HG02840 (cell line): ENCODE data around the gene HNF1B.
A peak's percentile ranks its signal among the peaks of the same experiment; 100 is the strongest.

Experiments
- ATAC-seq: cut with Tn5 transposase; IDR thresholded peaks from one replicate; pipeline ENCODE4 v1.9.1; 2021; ENCODE audit warnings: mild to moderate bottlenecking, moderate library complexity, moderate number of reproducible peaks; ENCODE audit not compliant: unreplicated experiment, low FRiP score

The HNF1B gene

DNA sequence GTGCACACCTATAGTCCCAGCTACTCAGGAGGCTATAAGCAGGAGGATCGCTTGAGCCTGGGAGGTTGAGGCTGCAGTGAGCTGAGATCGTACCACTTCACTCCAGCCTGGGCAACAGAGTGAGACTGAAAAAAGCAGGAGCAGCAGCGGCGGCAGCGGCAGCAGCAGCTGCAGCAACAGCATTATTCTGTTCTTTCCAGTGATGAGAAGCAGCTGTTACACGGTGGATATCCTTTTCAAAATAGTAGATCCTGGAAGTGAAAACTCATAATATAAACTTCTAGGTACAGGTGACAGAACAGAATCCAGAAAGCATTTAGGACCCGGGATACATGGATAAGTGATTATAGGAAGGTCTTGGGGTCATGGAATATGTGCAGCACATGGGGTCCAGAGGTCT lies 17.8 kb upstream of the HNF1B start:
- no peak for ATAC-seq

DNA sequence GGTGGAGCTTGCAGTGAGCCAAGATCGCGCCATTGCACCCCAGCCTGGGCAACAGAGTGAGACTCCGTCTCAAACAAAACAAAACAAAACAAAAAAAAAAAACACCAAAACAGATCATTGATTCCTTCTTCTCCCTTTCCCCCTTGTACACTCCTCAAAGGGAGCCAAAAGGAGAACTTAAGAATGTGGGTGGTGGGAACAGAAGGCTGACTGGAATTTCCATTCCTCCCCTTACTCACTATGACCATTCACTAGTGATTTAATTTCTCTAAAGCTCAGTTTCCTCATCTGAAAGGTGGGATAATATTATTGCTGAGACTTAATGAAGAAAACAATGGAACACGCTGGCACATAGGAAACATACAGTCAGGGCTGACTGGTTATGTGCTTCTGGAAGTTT lies 17.1 kb upstream of the HNF1B start:
- no peak for ATAC-seq

DNA sequence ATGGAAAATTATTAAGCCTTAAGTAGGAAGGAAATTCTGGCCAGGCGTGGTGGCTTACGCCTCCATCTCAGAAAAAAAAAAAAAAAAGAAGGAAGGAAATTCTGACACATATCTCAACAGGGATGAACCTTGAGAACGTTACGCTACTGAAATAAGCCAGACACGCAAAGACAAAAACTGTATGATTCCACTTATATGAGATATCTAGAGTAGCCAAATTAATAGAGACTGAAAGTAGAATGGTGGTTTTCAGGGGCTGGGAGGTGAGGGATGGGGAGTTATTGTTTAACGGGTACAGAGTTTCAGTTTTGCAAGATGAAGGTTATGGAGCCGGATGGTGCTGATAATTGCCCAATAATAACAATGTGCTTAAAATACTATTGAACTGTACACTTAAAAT lies 16.2 kb upstream of the HNF1B start:
- no peak for ATAC-seq

DNA sequence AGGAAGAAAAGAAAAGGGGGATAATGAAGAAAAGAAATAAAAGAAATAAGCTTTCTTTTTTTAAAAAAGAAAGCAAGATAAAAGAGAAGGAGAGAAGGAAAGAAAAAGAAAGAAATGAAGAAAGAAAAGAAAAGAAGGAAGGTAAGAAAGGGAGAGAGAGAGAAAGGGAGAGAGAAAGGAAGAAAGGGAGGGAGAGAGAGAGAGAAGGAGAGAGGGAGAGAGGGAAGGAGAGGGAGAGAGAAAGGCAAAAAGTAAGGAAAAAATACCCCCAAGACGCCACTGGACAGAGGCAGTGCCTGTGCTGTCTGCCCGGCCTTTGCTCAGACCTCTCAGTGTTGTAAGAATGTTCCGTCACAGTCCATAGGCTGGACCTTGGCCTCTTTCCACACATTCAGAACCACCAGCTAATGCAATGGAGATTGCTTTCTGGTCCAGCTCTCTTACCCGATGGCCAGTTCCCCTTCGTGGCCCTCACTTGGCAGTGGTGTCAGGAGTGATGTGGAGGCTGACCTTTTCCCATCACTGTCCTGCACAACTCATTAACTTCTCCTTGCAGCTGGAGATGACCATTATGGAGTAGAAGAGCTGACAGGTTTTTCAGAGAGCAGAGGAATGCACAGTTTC lies 14.3 kb upstream of the HNF1B start:
- no peak for ATAC-seq

DNA sequence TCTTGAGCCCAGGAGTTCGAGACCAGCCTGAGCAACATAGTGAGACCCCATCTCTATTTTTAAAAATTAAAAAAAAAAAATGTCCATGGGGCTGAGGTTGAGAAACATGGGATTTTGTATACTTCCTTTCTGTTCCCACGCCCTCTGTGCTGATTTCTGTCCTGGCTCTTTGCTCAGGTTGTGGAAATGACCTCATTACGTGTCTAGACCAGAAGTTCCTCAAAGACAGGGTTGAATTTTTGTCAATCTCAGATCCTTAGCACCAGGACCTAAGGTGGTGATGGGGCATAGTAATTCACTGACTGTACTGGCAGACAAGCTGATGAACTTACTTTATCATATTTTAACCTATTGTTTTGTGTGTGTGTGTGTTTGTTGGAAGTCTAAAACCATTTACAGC lies 11.2 kb upstream of the HNF1B start:
- ATAC-seq, result no peak

DNA sequence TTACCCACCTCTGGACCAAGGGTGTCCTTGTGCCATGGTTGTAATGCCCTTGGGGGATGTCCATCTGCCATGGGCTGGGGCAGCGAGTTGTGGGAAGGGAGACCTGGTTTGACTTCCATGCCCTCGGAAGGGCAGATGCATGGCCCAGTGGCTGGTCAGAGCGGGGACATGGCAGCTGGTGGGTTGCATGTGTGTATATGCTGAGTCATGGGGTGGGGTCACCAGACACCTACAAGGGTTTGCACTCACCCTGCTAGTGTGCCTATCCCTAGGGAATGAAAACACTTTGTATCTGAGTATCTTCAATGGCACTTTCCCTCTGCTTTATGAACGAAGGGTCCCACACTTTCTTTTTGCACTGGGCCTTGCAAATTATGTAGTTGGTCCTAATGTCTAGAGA lies 10.6 kb upstream of the HNF1B start:
- no peak for ATAC-seq

DNA sequence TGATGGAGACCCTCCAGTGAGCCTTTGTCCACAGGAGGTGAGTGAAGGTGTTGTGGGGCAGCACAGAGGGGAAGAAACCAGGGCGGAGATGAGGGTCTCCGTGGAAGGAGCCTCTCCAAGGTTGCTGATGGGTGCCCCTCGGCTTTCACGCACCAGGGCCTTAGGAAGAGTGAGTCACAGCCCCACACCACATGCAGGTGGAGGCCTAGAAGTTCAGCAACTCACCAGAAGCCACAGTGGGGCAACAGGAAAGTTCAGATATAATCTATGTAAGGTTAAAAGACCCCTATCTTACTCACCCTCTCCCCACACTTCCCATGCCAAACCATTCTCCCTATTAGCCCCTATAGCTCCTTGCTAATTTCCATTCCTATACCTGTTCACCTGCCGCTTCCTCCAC lies 9.5 kb upstream of the HNF1B start:
- ATAC-seq, result no peak

DNA sequence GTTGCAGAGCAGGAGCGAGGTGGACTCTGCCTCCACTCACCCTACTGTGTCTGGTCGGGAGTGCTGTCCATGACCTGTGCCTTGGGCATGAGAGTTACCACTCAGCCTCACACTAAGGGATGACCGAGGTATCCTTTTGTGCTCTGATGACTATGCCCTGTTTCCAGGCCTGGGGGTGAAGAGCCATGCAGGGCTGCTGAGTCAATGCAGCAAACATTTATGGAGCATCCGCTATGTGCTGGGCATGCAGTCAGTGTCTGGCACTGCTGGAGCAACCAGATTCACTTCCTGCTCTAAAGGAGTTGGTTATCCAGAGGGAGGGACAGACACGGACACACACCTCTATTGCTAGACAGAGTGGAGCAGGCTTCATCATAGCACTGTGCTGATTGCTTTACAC lies 7.6 kb upstream of the HNF1B start:
- no peak for ATAC-seq

DNA sequence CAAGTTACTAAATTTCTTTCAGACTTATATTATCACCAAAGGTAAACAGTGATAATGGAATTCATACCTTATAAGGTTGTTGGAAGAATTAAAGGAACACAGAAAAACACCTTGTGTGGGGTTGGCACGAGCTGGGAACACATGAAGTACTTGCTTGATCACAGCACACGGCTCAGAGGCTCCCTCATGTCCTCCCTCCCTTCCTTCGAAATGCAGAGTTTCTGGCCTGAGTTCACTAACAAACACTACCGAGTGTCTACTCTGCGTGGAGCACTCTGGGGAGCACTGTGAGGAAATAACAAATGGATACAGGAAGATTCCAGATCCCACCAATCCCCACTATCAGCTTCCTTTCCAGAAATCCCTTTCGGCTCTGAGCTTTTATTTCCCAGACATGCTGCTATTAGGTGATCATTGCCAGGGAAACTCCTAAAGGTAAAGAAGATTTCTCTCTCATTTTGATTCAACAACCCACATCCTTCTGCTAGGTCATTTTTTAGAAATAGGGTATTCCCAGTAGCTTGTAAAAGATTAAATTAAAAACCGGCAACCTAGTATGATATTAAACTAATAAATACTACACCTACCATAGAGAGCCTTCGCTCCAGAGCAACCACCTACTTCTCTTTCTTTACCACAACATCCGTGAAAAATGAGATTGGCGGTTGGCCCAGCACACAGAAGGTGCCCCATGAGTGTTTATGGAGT lies 6.1 kb upstream of the HNF1B start:
- no peak for ATAC-seq

DNA sequence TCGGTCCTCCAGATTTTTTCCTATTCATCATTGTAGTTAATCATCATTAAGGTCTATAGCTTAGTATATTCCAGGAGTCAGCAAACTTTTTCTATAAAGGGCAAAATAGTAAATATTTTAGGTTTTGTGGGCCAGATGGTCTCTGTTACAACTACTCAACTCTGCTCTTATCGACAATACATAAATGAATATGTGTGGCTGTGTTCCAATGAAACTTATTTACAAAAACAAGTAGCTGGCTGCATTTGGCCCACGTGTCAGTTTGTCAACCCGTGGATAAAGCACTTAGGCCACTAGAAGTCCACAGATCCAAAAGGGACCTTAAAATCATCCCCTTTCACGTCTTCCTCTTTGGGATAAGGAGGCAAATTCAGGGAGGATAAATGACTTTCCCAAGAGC lies 5.4 kb upstream of the HNF1B start:
- ATAC-seq, result no peak

DNA sequence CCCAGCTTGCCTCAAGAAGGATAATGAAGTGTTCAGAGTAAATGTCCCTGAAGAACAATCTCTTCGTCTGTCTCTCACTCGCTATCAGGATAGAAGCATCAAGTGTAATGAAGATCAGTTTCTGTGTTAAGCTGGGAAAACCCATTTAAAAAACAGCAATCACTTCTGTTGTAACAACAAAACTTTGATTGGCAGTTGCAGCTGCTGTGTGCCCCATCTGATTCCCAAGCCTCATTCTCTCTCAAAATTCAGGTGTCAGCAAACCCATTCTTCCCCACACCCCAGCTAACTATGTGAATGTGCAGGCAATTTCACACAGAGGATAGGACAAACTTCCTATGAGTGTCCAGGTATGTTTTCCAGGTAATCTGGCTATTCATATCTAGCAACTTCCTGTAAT lies 2.4 kb upstream of the HNF1B start:
- no peak for ATAC-seq

DNA sequence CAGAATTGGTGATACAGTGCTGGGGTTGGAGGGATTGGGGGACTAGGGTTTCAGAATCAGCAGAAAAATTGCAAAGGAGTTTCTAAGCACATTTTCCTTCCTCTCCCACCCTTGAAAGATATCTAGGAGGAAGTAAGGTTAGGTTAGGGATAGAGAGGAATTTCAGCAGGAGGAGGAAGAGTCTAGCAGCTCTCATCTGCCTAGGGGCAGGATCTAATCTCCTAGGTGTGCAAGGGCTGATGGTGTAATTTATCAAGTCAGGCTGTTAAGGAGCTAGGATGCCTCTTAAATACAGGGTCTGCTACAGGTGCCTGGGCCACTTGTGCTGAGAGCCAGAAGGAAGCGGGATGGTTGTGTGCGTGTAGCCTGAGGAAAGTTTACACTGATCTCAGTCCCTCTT lies 1.8 kb upstream of the HNF1B start:
- ATAC-seq, result no peak

DNA sequence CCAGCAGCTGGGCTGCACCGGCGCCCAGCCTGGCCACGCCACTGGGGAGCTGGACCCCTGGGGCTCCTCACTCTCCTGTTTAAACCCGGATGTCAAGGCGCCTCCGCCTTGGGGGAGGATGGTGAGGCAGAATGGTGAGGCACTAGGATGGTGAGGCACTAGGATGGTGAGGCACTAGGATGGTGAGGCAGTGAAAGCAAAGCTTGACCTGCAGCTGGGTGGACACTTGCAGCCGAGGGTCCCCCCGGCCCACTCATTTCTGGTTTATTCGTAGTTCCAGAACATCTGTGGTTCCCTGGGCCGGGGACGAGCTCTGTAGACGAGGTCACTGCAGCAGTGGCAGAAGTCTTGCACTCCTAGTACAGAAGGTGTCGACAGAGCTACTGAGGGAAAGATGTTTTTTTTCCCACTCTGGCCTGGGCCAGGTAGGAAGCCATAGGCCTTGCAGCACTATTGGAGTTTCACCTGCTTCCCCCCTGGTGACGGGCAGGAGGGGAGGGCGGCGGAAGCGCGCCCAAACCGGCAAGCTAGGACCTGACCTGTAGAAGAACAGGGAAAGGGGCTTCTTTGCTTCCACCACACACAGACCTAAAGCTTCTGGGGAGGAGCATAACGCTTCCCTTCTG lies 1.1 kb upstream of the HNF1B start:
- no peak for ATAC-seq

DNA sequence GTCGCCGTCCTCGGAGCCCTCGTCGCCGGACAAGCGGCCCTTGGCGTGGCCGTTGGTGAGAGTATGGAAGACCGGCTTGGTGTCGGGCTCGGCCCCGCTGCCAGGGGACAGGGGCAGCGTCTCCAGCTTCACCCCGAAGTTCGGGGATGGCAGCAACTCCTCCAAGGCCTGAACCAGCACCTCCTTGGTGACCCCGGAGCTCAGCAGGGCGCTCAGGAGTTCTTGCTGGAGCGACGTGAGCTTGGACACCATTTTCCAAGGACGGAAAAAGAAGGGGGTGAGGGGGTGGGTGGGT lies 279 bp downstream of the HNF1B start:
- ATAC-seq, result peak; percentile 1

DNA sequence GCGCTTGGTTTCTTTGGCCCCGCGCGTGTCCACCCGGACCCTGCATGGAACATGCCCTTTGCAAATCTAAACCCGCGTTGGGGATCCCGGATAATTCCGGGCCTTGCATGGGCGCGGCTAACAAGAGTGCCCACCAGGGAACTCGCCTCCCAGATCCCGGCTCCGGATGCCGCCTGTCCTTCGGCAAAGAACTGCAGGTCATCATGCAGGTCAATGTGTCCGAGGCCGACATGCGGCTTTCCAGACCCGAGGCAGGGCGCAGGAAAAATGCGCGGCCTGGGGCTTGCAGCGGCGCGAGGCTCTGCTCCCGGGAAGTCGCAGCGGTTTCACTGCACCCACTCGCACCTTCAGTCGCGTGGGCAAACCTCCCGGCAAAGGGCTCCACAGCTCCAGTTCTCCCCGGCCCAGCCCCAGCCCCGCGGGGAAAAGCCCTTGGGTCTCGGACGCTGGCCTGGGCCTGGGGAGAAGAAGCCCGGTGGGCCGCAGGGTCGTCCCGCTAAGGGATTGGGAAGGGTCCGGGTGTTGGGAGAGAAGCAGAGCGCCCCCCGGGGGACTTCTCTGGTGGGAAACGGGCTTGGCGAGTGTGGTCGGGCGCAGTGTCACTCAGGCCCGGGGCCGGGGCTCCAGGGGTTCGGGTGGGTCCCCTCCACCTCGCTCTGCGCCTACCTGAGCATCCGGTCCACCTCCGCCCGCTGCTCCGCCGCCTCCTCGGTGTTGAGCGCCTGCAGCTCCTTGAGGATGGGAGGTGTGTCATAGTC lies 805 bp downstream of the HNF1B start:
- peak; percentile 26 for ATAC-seq

DNA sequence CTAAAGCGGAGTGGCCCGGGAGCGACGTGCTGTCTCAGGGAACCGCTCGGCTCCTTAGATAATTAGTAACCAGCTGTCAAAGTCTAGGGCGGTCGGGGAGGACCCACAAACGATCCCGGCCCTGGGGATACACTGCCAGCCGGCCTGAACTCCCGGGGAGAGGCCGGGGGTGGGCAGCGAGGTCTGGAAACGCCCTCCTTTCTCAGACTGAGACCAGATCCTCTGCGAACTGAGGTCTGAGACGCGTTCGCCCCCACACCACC lies 1.3 kb downstream of the HNF1B start:
- no peak for ATAC-seq

DNA sequence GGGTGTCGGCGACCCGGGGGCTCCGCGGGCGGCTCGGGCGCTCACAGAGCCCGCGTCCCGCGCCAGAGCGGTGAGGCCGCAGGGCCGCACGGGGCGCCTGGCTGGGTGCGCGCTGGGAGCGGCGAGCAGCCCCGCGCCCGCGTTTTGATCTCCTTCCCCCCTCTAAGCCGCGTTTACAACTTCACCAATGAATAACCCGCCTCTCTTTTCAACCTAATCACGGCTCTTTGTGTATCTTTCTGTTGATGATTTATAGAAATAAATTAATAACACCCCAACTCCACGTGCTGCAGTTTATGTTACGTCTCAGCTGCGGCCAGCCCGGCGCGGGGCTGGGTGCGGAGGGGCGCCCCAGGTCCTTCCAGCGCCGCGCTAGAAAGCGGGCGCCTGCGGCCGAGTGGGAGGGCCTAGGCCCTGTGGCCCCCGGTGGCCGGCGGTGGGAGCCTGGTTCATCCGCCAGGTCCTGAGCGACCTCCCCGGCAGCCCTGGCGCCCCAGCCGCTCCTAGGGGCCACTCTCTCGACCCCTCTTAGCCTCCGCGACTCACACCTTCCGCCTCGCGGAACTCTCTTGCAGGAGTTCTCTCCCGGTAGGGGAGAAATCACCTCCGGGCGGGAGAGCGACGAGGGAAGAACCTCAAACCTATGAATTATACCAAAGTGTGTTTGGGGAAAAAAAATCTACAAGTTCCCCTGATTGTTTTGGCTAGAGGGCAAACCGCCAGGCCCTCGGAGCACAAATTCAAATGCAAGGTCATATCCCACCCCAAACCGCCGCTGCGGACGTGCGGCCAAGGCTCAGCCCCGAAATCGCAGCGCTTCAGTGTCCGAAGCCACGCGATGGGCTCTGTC lies 1.9 kb downstream of the HNF1B start:
- no peak for ATAC-seq

DNA sequence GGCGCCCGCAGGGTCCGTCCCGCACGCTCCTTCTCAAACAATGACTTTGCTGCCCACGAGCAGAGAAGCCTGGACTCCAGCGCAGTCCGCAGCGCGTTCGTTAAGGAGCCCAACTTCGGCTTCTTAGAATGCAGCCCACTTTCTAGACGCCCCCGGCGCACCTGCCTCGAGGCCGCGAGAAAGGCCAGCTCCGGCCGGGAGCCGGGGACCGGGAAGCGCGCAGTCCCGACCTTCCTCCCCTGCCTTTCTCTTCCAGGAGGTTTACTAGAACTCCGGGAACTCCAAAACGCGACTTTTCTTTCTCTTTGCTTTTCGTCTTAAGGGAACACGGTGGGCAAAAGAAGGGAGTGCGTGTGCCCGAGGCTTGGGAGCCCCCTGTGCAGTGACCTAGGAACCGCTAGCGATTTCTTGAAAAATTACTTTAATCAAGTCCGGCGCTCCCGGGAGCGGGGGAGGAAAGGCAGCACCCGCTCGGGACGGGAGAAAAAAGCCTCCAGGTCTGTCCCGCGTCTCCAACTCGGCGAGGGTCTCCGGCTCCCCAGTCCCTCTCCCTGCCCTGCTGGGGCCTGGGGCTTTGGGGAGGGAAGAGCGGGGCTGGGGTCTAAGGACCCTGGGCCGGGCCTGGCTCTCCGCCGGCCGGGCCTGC lies 2.6 kb downstream of the HNF1B start:
- ATAC-seq, result no peak

DNA sequence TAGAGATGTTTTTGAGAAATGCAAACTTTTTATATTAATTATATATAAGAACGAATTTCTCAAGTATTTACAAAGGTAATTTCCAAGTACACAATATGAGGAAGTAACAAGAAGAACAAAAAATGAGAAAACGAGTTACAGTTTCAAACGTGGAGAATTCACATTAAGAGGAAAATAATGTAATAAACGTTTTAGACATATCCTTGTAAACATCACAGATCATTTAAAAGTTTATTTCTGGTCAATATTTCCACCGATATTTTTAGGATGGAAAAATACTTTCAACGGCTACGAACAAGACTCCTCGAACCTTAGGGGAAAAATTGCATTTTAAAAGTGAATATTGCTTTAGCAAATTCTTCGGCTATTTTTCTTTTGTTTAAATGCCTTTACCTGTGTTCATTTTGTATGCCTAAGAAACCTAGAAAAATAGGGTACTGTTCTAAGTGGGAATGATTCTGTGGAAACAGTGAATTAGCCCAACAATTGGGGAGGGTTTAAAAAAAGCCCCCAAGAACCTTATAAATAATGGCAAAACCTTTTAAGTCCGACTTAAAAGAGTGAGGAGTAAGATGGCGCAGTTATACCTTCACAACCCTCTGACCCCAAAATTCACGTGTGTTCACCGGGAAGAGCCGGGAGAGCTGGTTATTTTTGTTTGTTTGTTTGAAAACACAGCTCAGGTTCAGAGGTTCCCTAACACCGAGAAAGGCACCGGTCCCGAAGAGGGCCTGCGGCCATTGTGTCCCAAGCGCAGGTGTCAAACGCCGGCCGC lies 3.3 kb downstream of the HNF1B start:
- no peak for ATAC-seq

DNA sequence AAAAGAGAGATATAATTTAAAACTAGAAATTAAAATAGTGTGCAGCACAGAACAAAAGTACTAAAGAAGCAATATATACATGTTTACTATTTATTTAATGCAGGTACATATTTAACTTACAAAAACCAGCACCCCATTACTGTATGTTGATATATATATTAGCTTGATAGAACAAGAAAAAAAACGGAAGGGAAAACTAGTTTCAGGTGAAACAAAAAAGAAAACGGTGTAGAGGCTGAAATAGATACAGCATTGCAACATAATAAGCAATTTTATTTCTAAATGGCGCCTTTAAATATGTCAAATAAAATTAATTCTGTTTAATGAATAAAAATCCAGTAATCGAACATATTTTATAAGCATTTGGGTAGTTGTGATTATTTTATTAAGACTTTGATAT lies 3.9 kb downstream of the HNF1B start:
- no peak for ATAC-seq
